SK-N-MC (cell line): ENCODE measurements around the gene NOM1.

Experiments used
- EZH2 ChIP-seq: fragments of 200-600 bp; sonication (generic); IDR thresholded peaks from one replicate; pipeline ENCODE4 v1.6.1; 2017; ENCODE audit warnings: antibody characterized with exemption
- POLR2AphosphoS5 ChIP-seq: IDR thresholded peaks from 2 replicates; pipeline ENCODE4 v1.6.1; 2012; ENCODE audit warnings: mild to moderate bottlenecking, low read depth, low read length, borderline replicate concordance

DNA sequence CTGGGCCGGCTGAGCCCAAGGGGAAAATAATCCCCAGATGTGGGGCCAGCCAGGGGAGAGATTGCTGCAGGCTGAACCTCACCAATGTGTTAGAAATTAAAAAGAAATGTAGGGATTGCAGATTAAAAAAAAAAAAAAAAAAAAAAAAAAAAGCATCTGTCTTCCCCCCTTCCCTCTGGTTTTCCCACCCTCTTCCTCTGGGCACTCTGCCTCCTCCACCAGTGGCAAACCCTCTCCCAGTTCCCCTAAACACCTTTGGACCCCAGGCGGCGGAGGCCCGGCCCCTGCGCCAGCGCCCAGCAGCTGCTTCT lies 53.9 kb downstream of the NOM1 start:
- TF ChIP-seq EZH2, result no peak
- no peak for TF ChIP-seq POLR2AphosphoS5
